ENCODE results near the gene LTBP1.

The LTBP1 gene

DNA sequence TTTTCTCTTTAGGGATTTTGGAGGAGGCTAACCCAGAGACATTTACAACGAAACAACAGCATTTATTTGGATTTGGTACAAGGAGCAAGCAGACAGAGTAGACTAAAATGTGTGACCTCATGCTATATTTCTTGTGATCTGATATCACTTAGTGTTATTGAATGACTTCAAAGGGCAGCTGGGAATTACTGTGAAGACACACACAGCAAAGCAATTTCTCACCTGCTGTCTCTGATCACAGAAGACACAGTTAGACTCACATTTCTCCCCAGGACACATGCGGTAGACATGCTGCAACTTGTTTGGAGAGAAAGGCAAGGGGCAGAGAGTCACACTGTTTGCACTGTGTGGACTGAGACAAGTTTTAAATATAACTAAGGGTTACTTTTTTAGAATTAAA lies 67.5 kb downstream of the LTBP1 start:
- H3K4me3 ChIP-seq (IDR thresholded peaks at IDR 0.05; ENCODE audit: insufficient read depth, low read depth, low read length) = no peak overlapping the region
- H3K4me1 ChIP-seq (ENCODE audit: low read depth, poor library complexity, severe bottlenecking) = no peaks in the 10 kb centered on the region
- H3K27me3 ChIP-seq (ENCODE audit: insufficient read depth, low read depth) = no peaks in the 10 kb centered on the region
- TF ChIP-seq CTCF (conservative IDR thresholded peaks at IDR 0.05; ENCODE audit: low read depth, low read length) = no peak
- no peak overlapping the region for H3K27ac ChIP-seq
- no peak overlapping the region for H3K9ac ChIP-seq
- H3K4me2 ChIP-seq = no peak overlapping the region
- H4K20me1 ChIP-seq (ENCODE audit: insufficient read depth) = no peaks in the 10 kb centered on the region
- no peak overlapping the region for H2AFZ ChIP-seq (ENCODE audit: low read depth)
- no peaks in the 10 kb centered on the region for H3K36me3 ChIP-seq (ENCODE audit: insufficient read depth)
- H3K79me2 ChIP-seq (ENCODE audit: insufficient read depth, low read depth) = no peaks in the 10 kb centered on the region

DNA sequence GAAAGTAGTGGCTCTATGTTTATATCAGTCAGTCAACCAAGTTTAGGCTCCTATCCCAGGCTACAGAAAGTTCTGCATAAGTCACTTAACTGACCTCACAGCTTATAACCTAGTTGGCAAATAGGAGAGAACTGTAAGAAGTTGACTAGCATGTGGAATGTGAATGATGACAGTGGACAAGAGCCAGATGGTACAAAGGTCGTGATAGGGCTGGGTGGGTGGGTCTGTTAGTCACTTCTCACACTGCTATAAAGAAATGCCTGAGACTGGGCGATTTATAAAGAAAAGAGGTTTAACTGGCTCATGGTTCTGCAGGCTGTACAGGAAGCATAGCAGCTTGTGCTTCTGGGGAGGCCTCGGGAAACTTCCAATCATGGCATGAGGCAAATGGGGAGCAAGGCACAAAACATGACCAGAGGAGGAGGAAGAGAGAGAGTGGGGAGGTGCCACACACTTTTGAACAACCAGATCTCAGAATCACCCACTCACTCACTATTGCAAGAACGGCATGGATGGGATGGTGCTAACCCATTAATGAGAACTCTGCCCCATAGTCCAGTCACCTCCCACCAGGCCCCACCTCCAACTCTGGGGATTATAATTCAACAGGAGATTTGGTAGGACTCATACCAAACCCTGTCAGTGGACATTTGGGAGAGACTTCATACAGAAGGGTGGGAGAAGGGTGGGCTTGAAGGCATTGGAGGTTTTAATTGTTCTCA lies 68.8 kb downstream of the LTBP1 start:
- Histone ChIP-seq H3K36me3 (ENCODE audit: insufficient read depth) (no peaks in the 10 kb centered on the region), H3K27me3 (ENCODE audit: insufficient read depth, low read depth) (no peaks in the 10 kb centered on the region), H3K9ac (no peak overlapping the region), H3K27ac (no peak overlapping the region), H2AFZ (ENCODE audit: low read depth) (no peak overlapping the region), H3K4me1 (ENCODE audit: low read depth, poor library complexity, severe bottlenecking) (no peaks in the 10 kb centered on the region), H3K79me2 (ENCODE audit: insufficient read depth, low read depth) (no peaks in the 10 kb centered on the region), H4K20me1 (ENCODE audit: insufficient read depth) (no peaks in the 10 kb centered on the region), H3K4me2 (no peak overlapping the region), H3K4me3 (IDR thresholded peaks at IDR 0.05; ENCODE audit: insufficient read depth, low read depth, low read length) (no peak overlapping the region)
- TF ChIP-seq CTCF (conservative IDR thresholded peaks at IDR 0.05; ENCODE audit: low read depth, low read length) = no peak

- Histone ChIP-seq H3K4me1 (ENCODE audit: low read depth, poor library complexity, severe bottlenecking) (no peaks in the 10 kb centered on the region), H3K9ac (no peak overlapping the region), H3K79me2 (ENCODE audit: insufficient read depth, low read depth) (no peaks in the 10 kb centered on the region), H3K27me3 (ENCODE audit: insufficient read depth, low read depth) (no peaks in the 10 kb centered on the region), H3K36me3 (ENCODE audit: insufficient read depth) (no peaks in the 10 kb centered on the region), H3K27ac (no peak overlapping the region), H3K4me2 (no peak overlapping the region), H4K20me1 (ENCODE audit: insufficient read depth) (no peaks in the 10 kb centered on the region), H2AFZ (ENCODE audit: low read depth) (no peak overlapping the region), H3K4me3 (IDR thresholded peaks at IDR 0.05; ENCODE audit: insufficient read depth, low read depth, low read length) (no peak overlapping the region)
- no peak for TF ChIP-seq CTCF (conservative IDR thresholded peaks at IDR 0.05; ENCODE audit: low read depth, low read length)
Measured at GRCh38 chr2:33018271-33018670, 71.5 kb downstream of the LTBP1 start.

DNA sequence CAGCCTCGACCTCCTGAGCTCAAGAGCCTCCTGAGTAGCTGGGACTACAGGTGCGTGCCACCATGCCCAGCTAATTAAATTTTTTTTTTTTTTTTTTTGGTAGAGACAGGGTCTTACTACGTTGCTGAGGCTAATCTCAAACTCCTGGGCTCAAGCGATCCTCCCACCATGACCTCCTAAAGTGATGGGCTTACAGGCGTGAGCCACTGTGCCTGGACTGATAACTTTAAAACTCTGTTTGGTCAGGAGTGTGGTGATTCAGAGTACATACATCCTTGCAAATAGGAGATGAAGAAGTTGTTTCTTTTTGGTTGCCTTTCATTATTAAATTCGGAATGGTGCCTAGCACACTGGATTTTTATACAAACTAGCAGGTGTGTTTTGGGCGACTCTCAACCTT lies 73.0 kb downstream of the LTBP1 start:
- H3K79me2 ChIP-seq (ENCODE audit: insufficient read depth, low read depth) = no peaks in the 10 kb centered on the region
- TF ChIP-seq CTCF (conservative IDR thresholded peaks at IDR 0.05; ENCODE audit: low read depth, low read length) = no peak
- no peaks in the 10 kb centered on the region for H4K20me1 ChIP-seq (ENCODE audit: insufficient read depth)
- no peak overlapping the region for H3K4me3 ChIP-seq (IDR thresholded peaks at IDR 0.05; ENCODE audit: insufficient read depth, low read depth, low read length)
- no peaks in the 10 kb centered on the region for H3K36me3 ChIP-seq (ENCODE audit: insufficient read depth)
- no peaks in the 10 kb centered on the region for H3K4me1 ChIP-seq (ENCODE audit: low read depth, poor library complexity, severe bottlenecking)
- H3K9ac ChIP-seq = no peak overlapping the region
- no peak overlapping the region for H2AFZ ChIP-seq (ENCODE audit: low read depth)
- no peak overlapping the region for H3K27ac ChIP-seq
- no peaks in the 10 kb centered on the region for H3K27me3 ChIP-seq (ENCODE audit: insufficient read depth, low read depth)
- no peak overlapping the region for H3K4me2 ChIP-seq

Measured in KMS-11 (cell line).